GM21576 (cell line): ENCODE data around the gene GRIN2C.
"Not testable (repeated sequence)": the region's sequence is repeated elsewhere in the genome, so short reads cannot be mapped to it uniquely, and the experiment has no call there.

Source experiments
- ATAC-seq: cut with Tn5 transposase; IDR thresholded peaks from one replicate; pipeline ENCODE4 v1.9.1; 2021; ENCODE audit warnings: mild to moderate bottlenecking, moderate library complexity; ENCODE audit not compliant: unreplicated experiment

The GRIN2C gene

DNA sequence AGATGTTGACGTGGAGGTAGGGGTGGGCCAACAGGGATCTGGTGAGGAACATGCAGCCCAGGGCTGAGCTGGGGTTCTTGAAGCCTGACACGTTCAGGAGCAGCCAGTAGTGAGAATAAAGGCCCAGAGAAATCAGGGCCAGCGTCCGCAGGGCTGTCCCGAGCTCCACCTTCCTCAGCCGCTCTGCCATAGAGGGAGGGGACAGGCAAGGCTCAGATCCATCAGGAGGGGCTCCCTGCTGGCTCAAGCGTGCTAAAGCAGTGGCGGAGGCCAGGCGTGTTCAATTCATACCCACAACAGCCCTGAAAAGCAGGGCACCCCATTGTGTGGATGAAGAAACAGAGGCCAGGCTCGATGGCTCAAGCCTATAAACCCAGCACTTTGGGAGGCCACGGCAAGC, 21.4 kb upstream of the GRIN2C start:
- ATAC-seq: no peak

DNA sequence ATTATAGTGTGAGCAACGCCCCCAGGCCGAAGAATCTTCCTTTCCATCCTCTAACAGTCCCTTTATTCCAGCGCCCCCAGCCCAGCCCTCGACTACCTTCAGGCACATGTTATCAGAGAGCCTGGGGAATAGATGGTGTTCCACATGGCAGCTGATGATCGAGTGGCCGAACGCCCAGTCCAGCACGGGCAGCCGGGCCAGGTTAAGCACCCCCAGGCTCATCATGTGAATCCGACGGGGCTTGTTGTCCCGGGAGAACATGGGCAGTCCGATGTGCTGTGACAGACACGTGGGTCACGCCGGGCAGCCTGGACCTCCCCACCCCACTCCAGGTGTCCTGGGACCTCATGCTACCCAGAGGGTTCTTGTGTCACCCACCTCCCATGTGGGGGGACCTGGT, 19.6 kb upstream of the GRIN2C start:
- ATAC-seq: no peak

DNA sequence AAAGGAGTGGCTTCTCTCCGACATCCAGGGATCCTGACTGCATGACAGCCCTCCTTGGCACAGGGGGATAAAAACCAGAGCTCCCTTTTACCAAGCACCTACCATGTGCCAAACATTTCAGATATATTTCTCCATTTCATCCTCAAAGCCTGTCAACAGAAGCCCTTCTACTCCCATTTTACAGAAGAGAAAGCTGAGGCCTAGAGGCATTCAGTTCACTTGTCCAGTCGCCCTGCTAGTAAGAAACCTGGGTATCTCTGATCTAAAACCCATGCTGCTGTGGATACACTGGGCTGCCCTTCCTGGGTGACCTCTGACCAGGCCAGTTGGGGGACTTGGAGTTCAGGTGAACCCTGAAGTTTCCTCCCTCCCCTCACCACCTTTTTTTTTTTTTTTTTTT, 19.0 kb upstream of the GRIN2C start:
- no peak for ATAC-seq

DNA sequence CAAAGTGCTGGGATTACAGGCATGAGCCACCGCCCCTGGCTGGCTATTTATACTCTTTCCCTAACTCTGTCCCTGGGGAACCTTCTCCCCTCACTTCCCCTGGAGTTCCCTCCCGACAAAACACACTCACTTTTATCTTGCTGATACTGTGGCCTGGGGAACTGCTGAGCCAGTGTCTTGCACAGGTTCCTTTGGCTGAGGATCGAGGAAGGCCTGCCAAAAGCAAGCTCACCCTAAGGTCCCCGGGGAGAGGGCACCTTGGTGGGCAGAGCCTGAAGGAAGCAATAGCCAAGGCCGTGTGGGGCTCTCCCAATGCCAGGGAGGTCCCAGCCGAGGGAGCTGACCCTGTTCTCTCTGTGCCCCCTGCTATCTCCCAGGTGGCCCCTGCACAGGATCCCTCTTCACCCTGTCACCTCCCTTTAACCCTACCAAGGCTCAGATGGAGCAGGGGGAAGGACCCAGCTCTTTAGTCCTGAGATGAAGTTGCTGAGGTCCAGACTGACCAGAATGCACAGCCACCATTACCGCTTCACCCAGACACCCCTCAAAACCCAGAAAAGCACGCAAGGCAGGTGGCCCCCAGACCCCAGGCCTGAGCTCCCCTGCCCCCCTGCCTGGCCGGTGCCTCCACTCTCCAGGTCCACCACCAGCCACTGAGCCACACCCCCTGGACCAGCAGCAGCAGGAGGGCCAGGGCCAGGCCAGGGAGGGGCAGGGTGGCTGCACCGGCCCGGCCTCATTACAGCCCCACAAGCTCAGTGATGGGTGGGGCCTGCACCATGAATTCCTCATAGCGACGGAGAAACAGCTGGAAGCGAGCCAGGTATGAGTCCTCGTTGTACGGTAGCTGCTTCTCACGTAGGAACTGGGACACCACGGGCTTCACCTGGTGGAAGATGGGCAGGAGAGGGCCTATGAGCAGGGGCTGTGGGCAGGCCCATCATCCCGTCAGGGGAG, 18.2 kb upstream of the GRIN2C start:
- no peak for ATAC-seq

DNA sequence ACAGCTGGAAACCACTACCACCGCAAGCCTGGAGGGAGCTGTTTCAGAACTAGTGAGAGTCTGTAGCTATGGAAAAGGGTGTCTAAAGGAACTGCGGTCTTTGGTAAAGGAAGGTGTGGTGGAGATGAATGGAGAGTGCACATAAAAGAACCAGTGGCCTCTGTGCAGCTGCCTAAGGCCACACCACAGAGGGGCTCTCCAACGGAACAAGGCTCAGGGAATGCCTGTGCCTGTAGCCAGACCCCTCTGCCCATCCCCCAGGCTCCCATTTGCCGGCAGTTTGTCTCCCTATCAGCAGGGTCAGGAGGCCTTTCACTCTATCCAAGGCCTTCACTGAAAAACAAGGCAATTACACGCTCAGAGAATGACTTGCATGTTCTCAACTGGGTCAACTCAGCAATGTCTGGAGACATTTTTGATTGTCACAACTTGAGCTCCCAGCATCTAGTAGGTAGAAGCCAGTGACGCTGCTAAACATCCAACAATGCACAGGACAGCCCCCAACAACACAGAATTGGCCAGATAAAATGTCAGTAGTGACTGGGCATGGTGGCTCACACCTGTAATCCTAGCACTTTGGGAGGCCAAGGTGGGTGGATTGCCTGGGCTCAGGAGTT, 16.4 kb upstream of the GRIN2C start:
- ATAC-seq: no peak

DNA sequence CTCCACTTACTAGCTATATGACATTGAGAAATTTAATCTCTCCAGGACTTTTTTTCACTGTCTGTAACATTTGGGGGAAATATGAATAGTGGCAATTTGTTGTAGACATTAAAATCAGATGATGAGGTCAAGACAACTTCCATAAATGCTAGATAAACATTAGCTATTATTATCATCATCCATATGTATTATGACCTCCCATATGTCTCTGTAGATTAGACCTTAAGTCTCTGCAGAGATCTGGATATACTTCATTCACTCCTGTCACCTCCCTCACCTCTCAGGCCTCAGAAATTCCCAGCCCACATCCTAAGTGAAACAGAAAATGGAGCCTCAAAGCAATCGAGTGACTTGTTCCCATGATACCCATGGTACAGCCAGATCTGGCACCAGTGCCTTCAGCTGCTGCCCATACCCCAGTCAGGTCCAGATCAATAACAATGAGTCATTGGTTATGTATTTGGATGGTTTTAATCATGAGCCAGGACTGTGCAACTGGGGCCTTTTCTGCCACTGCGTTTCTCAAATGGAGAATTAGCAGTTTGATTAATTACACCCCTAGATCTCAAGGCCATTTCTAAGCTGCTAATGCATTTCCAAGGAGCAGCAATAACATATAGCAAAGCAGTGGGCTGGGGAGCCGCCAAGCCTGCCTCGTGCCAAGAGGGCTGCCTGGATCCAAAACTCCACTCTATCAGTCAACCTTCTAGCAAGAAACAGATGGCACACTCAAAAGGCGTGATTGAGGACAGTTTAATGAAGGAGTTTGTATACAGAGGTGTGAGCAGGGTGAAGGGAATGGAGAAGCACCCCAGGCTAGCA, 15.7 kb upstream of the GRIN2C start:
- ATAC-seq: no peak

DNA sequence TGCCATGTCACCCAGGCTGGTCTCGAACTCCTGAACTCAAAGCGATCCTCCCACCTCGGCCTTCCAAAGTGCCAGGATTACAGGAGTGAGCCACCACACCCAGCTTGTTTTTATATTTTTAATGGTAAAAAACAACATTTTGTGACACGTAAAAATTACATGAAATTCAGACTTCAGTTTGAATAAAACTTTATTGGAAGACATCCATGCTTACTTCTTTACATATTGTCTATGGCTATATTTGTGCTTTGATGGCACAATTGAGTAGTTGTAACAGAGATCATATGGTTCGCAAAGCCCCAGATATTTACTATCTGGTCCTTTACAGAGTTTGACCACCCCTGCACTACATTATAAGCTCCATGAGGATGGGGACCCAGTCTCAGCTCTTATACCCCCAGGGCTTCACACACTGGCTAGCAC, 14.9 kb upstream of the GRIN2C start:
- no peak for ATAC-seq

DNA sequence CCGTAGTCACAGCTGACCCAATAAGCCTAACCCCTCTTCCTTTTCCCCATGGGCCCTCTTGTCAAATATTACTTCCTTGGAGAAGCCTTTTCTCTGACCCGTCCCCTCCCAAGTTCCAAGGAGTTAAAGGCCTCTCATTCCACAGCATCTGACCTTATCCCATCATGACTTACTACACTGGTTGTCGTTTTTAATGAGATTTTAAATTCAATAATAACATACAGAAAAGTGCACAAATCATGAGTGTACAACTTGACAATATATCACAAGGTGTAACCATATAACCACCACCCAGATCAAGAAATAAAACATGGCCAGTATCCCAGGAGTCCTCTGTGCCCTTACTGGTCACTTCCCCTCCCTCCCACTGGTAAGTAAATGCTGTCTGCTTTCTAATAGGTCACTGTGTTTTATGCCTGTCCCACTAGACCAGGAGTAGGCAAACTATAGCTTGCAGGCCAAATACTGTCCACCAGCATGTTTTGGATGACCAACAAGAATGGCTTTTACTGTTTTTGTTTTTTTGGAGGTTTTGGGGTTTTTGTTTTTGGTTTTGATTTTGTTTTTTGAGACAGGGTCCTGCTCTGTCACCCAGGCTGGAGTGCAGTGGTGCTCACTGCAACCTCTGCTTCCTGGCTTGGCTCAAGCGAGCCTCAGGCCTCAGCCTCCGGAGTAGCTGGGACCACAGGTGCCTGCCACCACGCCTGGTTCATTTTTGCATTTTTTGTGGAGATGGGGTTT, 14.4 kb upstream of the GRIN2C start:
- ATAC-seq: no peak

DNA sequence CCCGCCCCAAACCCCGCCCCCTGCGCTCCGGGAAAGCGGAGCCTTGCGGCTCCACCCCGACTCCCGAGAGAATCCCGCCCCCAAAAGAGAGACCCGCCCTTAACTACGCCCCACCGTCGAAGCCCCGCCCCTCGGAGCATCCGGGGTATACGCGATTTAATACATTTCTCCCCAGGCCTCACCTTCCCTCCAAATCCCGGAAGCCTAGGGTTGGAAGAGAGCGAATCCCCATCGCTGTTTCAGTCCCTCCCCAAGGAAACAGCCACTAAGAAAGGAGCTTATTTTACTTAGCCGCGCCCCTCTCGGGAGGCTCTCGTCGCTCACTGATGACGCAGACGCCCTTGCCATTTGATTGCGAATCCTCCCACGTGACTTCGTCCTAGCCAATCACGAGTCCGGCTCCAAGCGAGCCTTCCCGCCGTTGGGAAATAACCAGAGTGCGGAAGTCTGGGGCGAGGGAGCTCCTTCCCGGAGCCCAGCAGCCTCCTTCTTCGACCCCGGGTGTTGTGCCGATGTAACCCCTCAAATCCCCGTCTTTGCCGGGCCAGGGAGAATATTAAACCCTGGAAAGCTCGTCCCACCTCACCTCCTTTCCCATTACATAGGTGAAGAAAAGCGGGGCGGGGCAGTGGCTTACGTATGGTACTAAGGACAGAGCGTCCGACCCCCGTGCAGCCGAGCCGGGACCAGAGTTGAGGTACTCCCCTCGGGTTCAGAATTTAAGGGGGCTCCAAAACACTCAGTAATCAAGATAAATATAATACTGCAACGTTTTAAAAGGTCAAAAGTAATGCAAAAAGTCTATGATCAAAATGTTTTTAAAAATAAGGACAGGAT, 13.6 kb upstream of the GRIN2C start:
- ATAC-seq: peak; percentile 91

DNA sequence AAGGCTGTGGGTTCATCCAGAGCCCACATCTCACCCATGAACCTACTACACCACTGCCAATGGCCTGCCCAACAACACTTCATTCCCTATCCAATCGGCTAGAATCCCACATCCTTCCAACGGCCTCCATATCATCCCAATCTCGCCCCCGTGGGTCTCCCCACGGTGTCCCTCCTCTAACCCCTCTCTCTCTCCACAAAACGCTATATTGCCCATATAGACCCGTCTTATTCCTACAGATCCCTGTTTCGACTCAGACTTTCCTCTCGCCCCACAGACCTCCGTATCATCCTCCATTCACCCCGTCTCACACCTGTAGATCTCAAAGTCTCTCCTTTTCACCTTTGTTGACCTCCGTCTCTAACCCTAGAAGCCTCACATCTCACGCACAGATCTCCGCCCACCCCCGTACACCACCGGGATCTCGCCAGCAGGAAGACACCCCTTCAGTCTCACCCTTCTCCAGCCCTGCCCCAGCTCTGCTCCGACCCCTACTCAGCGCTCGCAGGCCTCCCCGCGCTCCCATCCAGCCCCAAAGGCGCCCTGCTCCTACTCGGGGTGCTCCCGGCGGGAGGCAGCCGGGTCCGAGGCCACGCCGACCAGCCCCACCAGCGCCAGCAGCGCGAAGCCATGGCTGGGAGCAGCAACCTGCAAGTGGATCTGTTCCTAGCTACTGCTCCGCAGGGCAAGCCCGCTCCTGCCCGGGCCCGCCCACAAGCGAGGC, 12.8 kb upstream of the GRIN2C start, which contains the start of gene FDXR:
Gene FDXR, minus strand, starts transcription at position 682 of the 724 bp plus-strand sequence. Its CDS starts 50 bp downstream, at position 632.
- ATAC-seq: peak; percentile 21

DNA sequence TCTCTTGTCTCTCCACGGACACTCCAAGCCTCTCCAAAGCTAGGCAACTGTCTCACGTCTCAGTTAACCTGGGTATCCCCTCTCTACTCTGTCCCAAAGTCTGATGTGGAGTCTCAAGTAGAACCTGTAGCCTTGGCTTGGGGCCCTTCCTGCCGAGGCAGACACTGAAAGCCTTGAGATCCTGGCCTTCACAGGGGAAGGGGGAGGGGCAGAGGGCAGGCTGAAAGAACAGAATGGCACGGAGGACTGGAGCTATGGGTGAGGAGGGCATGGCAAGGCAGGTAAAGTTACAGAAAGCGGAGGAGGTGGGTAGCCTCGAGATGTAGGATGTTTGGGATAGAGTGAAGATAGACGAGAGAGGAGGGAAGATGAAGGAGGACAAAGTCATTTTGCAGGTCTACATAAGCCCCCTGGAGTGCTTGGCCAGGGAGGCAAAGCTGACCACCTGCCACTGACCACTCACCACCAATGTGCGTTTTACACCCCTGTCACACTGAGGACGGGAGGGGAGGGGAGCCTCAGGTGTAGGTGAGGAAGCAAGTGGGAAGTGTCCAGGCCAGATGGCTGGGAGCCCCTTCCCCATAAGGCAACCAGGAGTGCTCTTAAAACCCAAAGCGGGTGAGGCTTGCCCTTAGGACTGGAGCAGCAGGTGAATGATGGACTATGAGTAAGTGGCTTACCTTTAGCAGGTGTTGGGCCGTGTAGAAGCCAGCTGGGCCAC, 11.8 kb upstream of the GRIN2C start:
- ATAC-seq: no peak

DNA sequence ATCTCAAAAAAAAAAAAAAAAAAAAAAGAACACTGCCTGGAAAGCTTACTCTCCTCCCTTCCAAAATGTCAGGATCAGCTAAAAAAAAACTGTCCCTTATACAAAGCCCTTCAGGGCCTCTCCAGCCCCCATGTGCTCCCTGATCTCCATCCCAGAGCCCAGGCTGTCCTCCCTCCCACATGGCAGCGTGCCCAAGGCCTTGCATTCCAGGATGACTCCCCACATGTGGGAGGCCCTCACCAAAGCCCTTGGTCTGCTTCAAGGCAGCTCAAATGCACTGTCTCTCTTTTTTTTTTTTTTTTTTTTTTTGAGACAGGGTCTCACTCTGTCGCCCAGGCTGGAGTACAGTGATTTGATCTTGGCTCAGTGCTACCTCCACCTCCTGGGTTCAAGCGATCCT, 10.8 kb upstream of the GRIN2C start:
- ATAC-seq: no peak

DNA sequence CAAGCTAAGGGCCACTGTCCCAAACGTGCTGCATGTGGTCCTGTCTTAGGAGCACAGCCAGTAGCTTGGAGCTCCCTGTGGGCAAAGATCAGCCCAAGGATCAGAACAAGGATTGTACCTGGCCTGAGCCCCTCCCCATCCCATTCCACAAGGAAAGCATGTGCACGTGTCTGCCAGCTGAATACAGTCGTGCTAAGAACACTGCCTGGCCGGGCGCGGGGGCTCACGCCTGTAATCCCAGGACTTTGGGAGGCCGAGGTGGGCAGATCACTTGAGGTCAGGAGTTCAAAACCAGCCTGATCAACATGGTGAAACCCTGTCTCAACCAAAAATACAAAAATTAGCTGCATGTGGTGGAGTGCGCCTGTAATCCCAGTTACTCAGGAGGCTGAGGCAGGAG, 10.3 kb upstream of the GRIN2C start:
- ATAC-seq: not testable (repeated sequence)

DNA sequence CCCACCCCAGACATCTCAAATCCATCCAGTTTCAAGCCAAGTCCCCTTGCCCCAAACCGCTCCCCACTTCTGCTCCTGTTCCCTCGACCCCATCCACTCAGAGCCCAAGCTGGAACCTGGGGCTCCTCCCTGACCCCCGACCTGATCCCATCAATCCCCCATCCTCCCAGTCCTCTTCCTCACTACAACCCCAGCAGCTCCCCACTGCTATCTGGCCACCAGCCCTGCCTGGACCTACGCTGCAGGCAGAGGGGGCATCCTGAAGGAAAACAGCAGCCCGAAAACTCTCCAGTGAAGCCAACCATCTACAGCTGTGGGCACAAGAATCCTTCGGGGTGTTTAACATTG, 9.2 kb upstream of the GRIN2C start:
- ATAC-seq: no peak

DNA sequence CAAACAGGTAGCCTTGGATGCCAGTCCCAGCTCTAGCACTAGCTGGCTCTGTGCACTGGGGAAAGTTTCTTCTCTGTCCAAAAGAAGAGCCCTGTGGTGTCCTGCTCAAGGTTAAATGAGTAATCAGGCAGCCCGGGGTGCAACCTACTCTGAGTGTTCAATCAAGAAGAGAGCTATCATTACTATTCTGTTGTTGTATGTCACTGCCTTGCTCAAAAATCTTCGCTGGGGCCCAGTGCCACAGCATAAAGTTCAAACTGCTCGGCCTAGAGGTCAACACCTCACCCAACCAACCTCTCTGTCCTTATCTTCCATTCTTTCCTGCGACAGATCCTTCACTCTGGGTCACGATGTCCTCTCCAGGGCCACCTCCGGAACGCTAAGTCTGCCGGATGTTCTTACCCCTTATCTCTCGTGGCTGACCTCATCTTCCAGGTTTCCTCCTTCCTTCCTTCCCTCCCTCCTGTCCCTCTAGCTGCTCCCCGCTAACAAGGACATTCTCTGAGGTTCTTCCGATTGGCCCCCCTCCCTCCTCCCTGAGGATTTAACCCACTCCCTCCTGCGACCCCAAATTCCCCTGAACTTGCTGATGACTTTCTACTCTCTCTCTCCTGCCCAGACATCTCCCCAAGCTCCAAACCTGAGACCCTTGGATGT, 8.7 kb upstream of the GRIN2C start:
- ATAC-seq: no peak

DNA sequence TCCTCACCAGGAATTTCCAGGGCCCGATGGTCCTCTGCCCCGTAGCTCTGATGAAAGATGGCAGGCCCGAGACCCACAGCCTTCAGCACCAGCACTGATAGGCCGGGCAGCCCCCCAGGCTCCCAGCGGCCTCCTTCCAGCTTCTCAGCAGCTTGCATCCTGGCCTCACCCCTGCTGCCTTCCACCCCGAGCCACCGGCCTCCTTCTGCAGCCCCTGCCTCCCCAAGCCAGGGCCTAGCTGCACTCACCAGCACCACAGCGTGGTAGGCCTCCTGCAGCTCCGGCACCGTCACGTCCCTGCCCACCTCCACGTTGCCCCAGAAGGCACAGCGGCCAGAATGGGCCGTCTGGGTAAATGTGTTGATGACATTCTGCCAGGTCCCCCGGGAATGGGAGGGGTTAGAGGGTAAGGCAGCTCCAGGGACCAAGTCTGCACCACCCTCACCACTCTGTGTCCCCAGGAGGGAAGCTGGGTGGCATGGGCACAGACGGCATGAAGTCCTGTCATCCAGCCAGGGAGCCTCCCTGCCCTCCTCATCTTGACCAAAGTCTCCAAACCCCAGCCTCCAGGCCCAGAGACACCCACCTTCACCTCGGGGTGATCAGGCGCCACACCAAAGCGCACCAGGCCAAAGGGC, 6.6 kb upstream of the GRIN2C start:
- ATAC-seq: no peak

DNA sequence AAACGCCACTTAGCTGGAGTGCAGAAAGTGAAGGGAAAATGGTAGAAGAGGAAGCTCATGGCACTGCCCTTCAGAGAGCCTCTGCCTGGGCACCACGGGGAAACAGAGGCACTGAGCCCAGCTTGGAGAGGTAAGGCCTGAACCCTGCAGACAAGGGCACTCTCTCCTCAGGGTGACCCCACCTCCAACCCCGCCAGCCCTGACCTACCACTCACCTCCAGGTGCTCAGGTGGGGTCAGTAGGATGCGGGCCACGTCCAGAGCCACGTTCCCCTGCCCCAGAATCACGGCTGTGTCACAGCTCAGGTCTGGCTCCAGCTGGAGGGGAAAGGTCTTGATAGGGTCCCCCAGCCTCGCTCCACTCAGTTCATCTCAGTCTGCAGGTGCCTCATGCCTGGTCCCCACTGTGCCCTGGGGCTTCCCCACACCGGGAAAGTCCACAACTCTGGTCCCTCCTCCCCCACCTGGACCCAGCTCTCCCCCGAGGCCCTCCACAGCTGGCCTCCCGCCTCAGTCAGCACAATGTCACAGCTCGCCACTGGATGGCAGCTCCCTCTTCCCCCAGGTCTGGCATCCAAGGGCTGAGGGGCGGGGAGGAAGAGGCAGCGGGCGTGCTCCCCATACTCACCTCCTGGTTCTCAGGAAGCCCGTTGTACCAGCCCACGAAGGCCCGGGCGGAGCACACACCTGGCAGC, 6.0 kb upstream of the GRIN2C start:
- ATAC-seq: no peak
